Activated CD4-positive, alpha-beta T cell treated with anti-CD3 and anti-CD28 coated beads, Interleukin-2, amount 10 ng/mL, durations not matched to agents 7 days and 5 days (primary cell): ENCODE results near the gene SFT2D3. TPM values are rescaled to one million over a fixed set of nuclear protein-coding genes. Genes with fewer than 3 reads are reported as not detected.
A peak's percentile ranks its signal among the peaks of the same experiment; 100 is the strongest.

Experiments used
- CTCF ChIA-PET: fragments of 350-600 bp; sonication (Branson Sonifier 250); formaldehyde crosslinking; loops from one replicate; lab custom pipeline; 2021; ENCODE audit warnings: antibody characterized with exemption; lab: Charles Lee
- POLR2A ChIA-PET: fragments of 350-600 bp; sonication (Branson Sonifier 250); formaldehyde crosslinking; loops from one replicate; lab custom pipeline; 2021; ENCODE audit warnings: antibody characterized with exemption; lab: Charles Lee
- DNase-seq: peaks from one replicate; pipeline ENCODE4 v3.0.0-alpha.2; 2020
- H3K27ac Mint-ChIP-seq: one replicate; pipeline ENCODE4 v1.8.0; 2021; ENCODE audit warnings: mild to moderate bottlenecking, moderate library complexity, mixed read lengths
- H3K27me3 Mint-ChIP-seq: one replicate; pipeline ENCODE4 v1.8.0; 2021; ENCODE audit warnings: mixed read lengths
- H3K36me3 Mint-ChIP-seq: one replicate; pipeline ENCODE4 v1.8.0; 2021; ENCODE audit warnings: low read depth, mixed read lengths
- H3K4me1 Mint-ChIP-seq: one replicate; pipeline ENCODE4 v1.8.0; 2021; ENCODE audit warnings: mixed read lengths
- H3K4me3 Mint-ChIP-seq: one replicate; pipeline ENCODE4 v1.8.0; 2021; ENCODE audit warnings: mild to moderate bottlenecking, moderate library complexity, mixed read lengths
- H3K9me3 Mint-ChIP-seq: one replicate; pipeline ENCODE4 v1.8.0; 2021; ENCODE audit warnings: mixed read lengths
- total RNA-seq, 2 experiments: library from RNA; stranded (reverse); gene quantifications; one replicate each; pipeline ENCODE4 v1.2.3, GENCODE V29; 2021

SFT2D3 gene
- total RNA-seq, 2 experiments from 2014 or later = 5.0 to 5.7 TPM

DNA sequence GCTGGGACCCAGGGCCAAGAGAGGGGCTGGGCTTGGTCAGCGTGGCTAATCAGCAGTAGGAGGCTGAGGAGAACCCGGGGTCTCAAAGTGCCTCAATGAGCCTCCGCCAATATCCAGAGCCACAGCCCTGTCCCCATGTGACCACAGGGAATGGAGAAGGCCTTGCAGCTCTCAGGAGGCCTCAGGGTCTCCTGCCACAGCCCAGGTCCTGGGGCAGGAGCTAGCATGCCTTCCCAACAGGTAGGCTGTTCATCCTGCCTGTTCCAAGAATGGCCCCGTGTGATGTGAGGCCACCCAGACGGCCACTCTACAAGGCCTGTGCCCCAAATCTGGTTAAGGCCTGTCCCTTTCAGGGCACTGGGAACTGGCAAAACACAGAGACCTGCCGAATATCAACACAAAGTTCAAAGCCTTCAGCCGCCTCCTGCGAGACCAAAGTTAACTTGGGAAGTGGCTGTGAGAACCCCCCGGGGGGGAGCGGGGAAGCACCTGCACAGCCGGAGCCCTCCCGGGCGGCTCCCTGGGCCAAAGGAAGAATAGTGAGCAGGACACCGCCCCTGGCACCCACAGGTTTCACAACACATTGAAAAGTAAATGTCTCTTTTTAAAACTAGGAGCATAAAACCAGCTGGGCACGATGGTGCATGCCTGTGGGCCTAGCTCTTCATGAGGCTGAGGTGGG, 21.5 kb upstream of the SFT2D3 start:
- DNase-seq = no peak
- H3K27ac Mint-ChIP-seq = no peak overlapping the region
- peaks cover 37% of the 10 kb centered on the region for H3K27me3 Mint-ChIP-seq
- ChIA-PET CTCF (no interaction called here), POLR2A (interaction anchor here (0.7 kb wide), 1 partner anchor 52 kb away, joined by 3 read pairs; no protein-coding TSS in a partner anchor)
- H3K9me3 Mint-ChIP-seq = no peaks in the 10 kb centered on the region
- H3K4me1 Mint-ChIP-seq = peaks cover 13% of the 10 kb centered on the region
- no peak overlapping the region for H3K4me3 Mint-ChIP-seq
- H3K36me3 Mint-ChIP-seq = peaks cover 2% of the 10 kb centered on the region

DNA sequence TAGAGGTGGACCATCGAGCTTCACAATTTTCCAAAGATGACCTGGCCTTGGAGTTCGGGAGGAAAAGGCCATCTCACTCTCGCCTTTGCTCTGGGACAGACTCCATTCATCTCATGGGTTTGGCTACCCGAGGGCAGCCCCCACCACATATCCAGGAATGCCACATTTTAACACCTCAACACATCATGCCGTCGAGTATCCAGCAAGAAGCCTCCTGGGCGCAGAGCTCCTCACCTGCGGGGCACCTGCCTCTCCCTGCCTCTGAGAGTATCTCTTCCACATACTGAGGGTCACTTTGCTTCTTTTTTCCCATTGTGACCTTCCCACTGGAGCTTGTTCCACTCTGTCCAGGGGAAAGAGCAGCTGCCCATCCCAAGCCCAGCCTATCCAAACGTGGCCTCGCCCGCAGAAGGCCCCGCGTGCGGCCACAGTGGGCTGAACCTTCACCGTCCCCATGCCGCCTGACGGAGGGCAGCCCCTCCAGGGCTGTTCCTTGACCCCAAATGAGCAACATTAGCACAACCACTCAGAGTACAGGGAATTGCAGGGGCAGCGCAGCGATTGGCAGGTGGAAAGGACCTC, 20.5 kb upstream of the SFT2D3 start:
- no peak overlapping the region for H3K4me3 Mint-ChIP-seq
- peaks cover 34% of the 10 kb centered on the region for H3K27me3 Mint-ChIP-seq
- ChIA-PET POLR2A (interaction anchor here (0.7 kb wide), 1 partner anchor 53 kb away, joined by 3 read pairs; no protein-coding TSS in a partner anchor), CTCF (no interaction called here)
- peaks cover 10% of the 10 kb centered on the region for H3K4me1 Mint-ChIP-seq
- no peaks in the 10 kb centered on the region for H3K9me3 Mint-ChIP-seq
- peaks cover 2% of the 10 kb centered on the region for H3K36me3 Mint-ChIP-seq
- no peak for DNase-seq
- no peak overlapping the region for H3K27ac Mint-ChIP-seq

DNA sequence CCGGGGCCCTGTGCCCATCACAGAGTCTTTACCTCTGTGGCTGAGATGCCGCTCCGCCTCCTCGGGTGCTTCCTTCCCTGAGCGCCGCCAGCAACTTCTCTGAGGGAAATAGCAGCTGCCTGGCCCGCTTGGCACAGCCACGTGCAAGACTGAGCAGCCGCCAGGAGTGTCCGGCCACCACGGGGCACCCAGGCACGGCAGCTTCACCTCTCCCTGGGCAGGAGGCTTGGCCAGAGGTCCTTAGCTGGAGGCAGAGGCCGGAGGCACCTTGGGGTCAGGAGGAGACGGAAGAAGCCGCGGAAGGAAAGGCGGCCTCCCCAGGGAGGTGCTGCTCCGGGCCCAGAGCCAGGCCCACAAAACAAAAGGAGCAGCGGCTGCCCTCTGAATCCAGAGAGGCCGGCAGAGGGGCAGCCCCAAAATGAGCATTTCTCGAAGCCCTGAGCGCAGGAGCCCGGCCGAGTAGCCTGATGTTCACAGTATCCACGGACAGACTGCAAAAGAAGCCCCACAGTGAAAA, 20.0 kb upstream of the SFT2D3 start:
- ChIA-PET POLR2A (no interaction called here), CTCF (no interaction called here)
- peaks cover 8% of the 10 kb centered on the region for H3K4me1 Mint-ChIP-seq
- H3K27me3 Mint-ChIP-seq = peaks cover 31% of the 10 kb centered on the region
- DNase-seq = no peak
- H3K27ac Mint-ChIP-seq = no peak overlapping the region
- H3K9me3 Mint-ChIP-seq = no peaks in the 10 kb centered on the region
- no peak overlapping the region for H3K4me3 Mint-ChIP-seq
- H3K36me3 Mint-ChIP-seq = peaks cover 2% of the 10 kb centered on the region

DNA sequence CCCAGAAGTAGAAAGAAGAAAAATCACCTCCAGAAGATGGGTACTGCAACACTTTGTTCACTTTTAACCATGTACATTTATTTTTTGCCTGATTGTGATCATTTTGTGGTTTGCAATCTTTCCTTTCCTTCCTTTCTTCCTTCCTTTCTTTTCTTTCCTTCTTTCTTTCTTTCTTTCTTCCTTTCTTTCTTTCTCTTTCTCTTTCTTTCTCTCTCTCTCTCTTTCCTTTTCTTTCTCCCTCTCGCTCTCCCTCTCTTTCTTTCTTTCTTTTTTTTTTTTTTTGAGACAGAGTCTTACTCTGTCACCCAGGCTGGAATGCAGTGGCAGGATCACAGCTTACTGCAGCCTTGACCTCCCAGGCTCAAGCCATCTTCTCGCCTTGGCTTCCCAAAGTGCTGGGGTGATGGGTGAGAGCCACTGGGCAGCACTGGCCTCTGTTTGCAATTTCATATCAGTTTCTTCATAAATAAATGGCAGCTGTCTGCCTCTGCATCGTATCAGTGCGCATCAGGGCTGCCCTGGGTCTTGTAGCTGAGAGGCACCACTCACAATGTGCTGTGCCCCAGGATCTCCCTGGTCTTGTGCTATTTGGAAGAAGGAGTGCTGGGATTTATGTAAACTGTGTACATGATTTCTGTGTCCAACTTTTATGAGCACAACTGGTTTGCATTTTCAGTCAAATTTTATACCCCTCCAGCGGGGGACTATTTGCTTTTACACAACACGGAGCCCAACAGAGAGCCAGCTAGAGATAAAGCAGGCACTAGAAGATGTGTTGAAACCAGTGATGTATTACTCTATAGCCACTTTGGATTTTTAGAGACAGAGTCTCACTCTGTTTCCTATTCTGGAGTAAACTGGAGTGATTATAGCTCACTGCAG, 19.1 kb upstream of the SFT2D3 start:
- ChIA-PET POLR2A (no interaction called here), CTCF (interaction anchor here (0.6 kb wide), 1 partner anchor 130 kb away, joined by 4 read pairs; no protein-coding TSS in a partner anchor)
- Mint-ChIP-seq H3K36me3 (no peaks in the 10 kb centered on the region), H3K27me3 (peaks cover 30% of the 10 kb centered on the region), H3K4me1 (peaks cover 8% of the 10 kb centered on the region), H3K9me3 (no peaks in the 10 kb centered on the region), H3K27ac (no peak overlapping the region), H3K4me3 (no peak overlapping the region)
- no peak for DNase-seq

DNA sequence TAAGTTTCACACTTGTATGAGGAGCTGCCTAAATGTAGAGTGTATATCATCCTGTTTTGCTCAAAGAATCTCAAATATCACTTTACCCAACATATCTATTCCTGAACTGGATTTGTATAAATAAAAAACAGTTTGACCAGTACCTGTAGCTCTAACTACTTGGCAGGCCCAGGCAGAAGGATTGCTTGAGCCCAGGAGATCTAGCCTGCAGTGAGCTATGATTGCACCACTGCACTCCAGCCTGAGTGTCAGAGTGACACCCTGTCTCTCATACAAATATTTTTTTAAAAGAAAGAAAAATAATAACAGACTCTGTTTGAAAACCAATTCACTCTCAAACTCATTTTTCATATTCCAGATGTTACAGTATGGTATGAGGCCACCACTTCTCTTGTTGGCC, 18.2 kb upstream of the SFT2D3 start:
- no peak overlapping the region for H3K4me3 Mint-ChIP-seq
- no peaks in the 10 kb centered on the region for H3K36me3 Mint-ChIP-seq
- DNase-seq = no peak
- peaks cover 24% of the 10 kb centered on the region for H3K27me3 Mint-ChIP-seq
- H3K9me3 Mint-ChIP-seq = peaks cover 1% of the 10 kb centered on the region
- no peak overlapping the region for H3K27ac Mint-ChIP-seq
- ChIA-PET CTCF (interaction anchor here (0.6 kb wide), 1 partner anchor 129 kb away, joined by 4 read pairs; no protein-coding TSS in a partner anchor), POLR2A (no interaction called here)
- H3K4me1 Mint-ChIP-seq = peaks cover 8% of the 10 kb centered on the region

DNA sequence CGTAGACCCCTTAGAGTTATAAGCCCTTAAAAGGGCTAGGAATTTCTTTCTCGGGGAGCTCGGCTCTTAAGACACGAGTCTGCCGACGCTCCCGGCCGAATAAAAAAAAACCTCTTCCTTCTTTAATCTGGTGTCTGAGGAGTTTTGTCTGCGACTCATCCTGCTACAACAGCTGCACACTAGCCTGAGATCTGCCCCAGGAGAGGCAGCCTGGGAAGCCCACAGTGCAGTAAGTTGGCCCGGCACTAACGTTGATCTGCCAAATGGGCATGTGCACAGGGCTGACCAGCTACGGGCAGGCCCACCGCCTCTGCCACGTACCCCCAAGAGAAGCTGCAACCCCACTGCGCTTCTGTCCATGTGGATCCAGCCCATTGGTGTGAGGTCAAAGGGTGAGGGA, 17.5 kb upstream of the SFT2D3 start:
- ChIA-PET CTCF (no interaction called here), POLR2A (no interaction called here)
- no peak overlapping the region for H3K4me3 Mint-ChIP-seq
- H3K27ac Mint-ChIP-seq = no peak overlapping the region
- peaks cover 22% of the 10 kb centered on the region for H3K27me3 Mint-ChIP-seq
- no peaks in the 10 kb centered on the region for H3K36me3 Mint-ChIP-seq
- no peak for DNase-seq
- H3K4me1 Mint-ChIP-seq = peaks cover 8% of the 10 kb centered on the region
- H3K9me3 Mint-ChIP-seq = peaks cover 7% of the 10 kb centered on the region

DNA sequence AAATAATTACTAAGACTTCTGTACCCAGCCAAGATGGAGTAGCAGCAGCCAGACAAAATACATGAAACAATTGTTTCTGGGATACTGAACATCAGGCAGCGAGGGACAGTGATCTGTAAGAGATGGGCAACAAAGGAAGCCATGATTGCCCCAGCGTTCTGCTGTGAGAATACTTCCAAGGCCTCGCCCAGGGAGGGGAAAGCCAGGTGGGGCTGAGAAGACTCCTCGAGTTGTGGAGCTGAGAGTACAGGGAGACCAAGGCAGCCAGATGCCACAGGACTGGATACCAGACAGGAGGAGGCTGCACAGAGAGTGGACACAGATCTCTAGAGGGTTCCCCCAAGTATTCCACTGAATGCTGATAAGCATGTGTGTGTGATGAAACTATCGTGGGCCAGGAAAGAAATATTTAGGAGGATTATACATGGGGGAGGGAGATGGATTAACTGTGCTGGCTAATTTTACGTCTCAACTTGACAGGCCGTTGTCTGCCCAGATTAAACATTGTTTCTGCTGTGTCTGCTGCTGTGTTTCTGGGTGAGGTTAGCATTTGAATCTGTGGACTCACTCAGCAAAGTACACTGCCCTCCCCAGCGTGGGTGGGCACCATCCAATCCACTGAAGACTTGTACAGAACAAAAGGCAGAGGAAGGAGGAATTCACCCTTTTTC, 15.8 kb upstream of the SFT2D3 start:
- peaks cover 22% of the 10 kb centered on the region for H3K27me3 Mint-ChIP-seq
- DNase-seq = no peak
- H3K4me1 Mint-ChIP-seq = peaks cover 8% of the 10 kb centered on the region
- POLR2A ChIA-PET = no interaction called here
- peaks cover 16% of the 10 kb centered on the region for H3K9me3 Mint-ChIP-seq
- CTCF ChIA-PET = no interaction called here
- H3K36me3 Mint-ChIP-seq = no peaks in the 10 kb centered on the region
- no peak overlapping the region for H3K27ac Mint-ChIP-seq
- no peak overlapping the region for H3K4me3 Mint-ChIP-seq

DNA sequence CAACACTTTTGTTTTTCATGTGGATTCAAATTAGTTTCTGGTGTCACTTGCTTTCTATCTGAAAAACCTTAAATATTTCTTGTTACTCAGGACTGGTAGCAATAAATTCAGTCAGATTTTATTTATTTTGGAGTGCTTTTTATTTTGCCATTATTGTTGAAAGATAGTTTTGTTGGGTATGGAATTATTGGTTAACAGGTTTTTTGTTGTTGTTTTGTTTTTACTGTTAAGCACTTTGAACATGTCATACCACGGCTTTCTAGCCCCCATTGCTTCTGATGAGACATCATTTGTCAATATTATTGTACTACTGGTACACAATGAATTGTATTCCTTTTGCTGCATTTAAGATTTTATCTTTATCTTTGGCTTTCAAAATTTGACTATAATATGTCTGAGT, 12.9 kb upstream of the SFT2D3 start:
- POLR2A ChIA-PET = no interaction called here
- Mint-ChIP-seq H3K27me3 (peaks cover 17% of the 10 kb centered on the region), H3K4me3 (no peak overlapping the region), H3K36me3 (peaks cover 6% of the 10 kb centered on the region), H3K27ac (no peak overlapping the region), H3K4me1 (no peaks in the 10 kb centered on the region), H3K9me3 (peaks cover 30% of the 10 kb centered on the region)
- CTCF ChIA-PET = interaction anchor here (0.6 kb wide), 1 partner anchor 661 kb away, joined by 3 read pairs; no protein-coding TSS in a partner anchor
- DNase-seq = no peak

DNA sequence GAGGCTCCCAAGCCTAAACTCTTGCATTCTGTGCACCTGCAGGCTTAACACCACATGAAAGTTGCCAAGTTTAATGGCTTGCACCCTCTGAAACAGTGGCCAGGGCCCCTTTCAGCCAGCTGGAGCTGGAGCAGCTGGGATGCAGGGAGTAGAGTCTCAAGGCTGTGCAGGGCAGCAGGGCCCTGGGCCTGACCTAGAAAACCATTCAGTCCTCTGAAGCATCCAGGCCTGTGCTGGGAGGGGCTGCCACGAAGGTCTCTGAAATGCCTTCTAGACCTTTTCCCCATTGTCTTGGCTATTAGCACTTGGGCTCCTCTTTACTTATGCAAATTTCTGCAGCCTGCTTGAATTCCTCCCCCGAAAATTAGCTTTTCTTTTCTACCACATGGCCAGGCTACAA, 10.6 kb upstream of the SFT2D3 start:
- H3K4me3 Mint-ChIP-seq = no peak overlapping the region
- H3K36me3 Mint-ChIP-seq = peaks cover 6% of the 10 kb centered on the region
- no peak overlapping the region for H3K27ac Mint-ChIP-seq
- peaks cover 17% of the 10 kb centered on the region for H3K27me3 Mint-ChIP-seq
- no peaks in the 10 kb centered on the region for H3K4me1 Mint-ChIP-seq
- DNase-seq = no peak
- peaks cover 30% of the 10 kb centered on the region for H3K9me3 Mint-ChIP-seq
- ChIA-PET POLR2A (no interaction called here), CTCF (no interaction called here)

DNA sequence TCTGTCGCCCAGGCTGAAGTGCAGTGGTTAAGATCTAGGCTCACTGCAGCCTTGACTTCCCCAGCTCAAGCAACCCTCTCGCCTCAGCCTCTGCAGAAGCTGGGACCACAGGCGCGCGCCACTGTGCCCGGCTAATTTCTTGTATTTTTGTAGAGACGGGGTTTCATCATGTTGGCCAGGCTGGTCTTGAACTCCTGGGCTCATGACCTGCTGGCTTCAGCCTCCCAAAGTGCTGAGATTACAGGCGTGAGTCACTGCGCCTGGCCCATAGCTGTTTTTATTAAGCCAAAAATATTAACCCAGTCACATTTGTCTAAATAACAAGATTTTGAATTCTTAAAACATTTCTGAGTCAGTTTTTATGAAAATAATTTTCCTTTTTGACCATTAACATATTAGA, 6.3 kb upstream of the SFT2D3 start:
- H3K4me3 Mint-ChIP-seq = no peak overlapping the region
- ChIA-PET CTCF (interaction anchor here (0.7 kb wide), 1 partner anchor 309 kb away, joined by 4 read pairs; no protein-coding TSS in a partner anchor), POLR2A (no interaction called here)
- peaks cover 6% of the 10 kb centered on the region for H3K36me3 Mint-ChIP-seq
- peaks cover 18% of the 10 kb centered on the region for H3K9me3 Mint-ChIP-seq
- H3K27ac Mint-ChIP-seq = no peak overlapping the region
- no peaks in the 10 kb centered on the region for H3K27me3 Mint-ChIP-seq
- no peaks in the 10 kb centered on the region for H3K4me1 Mint-ChIP-seq
- no peak for DNase-seq

DNA sequence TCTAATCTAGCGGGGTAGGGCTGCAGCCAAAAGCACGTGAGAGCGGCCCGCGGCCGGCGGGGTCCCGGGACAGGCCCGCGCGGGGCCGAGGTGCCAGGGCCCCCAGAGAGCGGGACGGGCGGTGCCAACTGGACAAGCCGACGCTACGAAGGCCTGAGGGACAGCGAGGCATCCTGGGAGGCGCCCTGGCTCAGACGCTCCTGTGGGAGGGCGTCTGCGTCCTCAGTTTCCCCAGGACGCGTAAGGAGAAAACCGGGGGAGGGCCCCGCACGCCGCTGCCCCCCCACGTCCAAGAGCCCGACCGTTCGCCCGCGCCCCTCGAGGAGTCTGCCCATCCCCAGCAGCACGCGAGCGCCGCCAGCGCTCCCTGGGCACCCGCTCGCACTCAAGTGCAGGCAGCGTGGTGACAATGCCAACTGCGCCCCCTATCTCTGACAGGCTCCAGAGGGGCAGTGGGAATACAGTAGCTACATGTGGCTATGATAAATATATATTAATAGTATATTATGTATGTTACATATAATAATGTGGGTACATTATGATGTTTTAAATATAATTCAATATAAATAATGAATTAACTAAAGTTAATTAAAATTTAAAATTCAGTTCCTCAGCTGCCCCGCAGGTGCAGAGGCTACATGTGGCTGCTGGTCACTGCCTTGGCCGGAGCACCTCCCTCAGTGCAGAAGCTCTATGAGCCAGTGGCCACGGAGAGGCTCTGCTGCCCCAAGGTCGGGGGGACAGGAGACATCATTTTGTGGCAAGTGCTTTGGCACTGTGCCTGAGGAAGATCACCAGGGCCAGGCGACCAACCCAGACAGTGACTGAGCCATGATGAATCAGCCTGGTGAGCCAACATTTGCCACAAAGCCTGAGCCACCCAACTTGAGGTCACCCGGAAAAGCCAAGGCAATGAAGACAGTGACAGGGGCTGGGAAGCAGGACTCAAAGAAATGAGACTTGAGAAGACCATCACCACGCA, 5.5 kb upstream of the SFT2D3 start:
- no peaks in the 10 kb centered on the region for H3K27me3 Mint-ChIP-seq

More for the DNA sequence above, 5.5 kb upstream of the SFT2D3 start:
- H3K9me3 Mint-ChIP-seq = peaks cover 11% of the 10 kb centered on the region
- H3K36me3 Mint-ChIP-seq = peaks cover 8% of the 10 kb centered on the region
- peaks cover 7% of the 10 kb centered on the region for H3K4me1 Mint-ChIP-seq
- no peak overlapping the region for H3K4me3 Mint-ChIP-seq
- ChIA-PET POLR2A (no interaction called here), CTCF (interaction anchor here (0.9 kb wide), 1 partner anchor 8 kb away, joined by 3 read pairs; no protein-coding TSS in a partner anchor)
- DNase-seq = peak; percentile 38
- no peak overlapping the region for H3K27ac Mint-ChIP-seq
